HG02759 (cell line): ENCODE measurements around the gene IMPA2.

Experiments used
- ATAC-seq: cut with Tn5 transposase; IDR thresholded peaks from one replicate; pipeline ENCODE4 v1.9.1; 2021; ENCODE audit warnings: mild to moderate bottlenecking, moderate library complexity; ENCODE audit not compliant: unreplicated experiment

Gene IMPA2

DNA sequence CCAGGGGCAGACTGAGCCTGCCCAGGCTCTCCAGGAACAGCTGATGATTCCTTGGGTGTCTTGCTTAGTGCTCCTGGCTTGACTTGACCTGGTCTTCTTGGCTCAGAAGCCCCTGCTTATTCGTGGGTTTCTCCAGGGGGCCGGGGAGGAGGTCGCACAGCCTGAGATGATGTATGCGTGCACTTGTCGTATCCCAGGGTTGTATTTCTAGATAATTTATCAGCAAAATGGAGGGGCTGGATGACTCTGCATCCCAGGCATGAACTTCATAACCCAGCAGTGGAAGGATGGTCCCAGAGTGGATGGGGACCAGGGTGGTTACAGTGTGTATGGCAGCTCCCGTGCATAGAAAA, 25.2 kb downstream of the IMPA2 start:
- no peak for ATAC-seq

GRCh38 chr18:12007063-12007462, 25.8 kb downstream of the IMPA2 start:
- no peak for ATAC-seq

DNA sequence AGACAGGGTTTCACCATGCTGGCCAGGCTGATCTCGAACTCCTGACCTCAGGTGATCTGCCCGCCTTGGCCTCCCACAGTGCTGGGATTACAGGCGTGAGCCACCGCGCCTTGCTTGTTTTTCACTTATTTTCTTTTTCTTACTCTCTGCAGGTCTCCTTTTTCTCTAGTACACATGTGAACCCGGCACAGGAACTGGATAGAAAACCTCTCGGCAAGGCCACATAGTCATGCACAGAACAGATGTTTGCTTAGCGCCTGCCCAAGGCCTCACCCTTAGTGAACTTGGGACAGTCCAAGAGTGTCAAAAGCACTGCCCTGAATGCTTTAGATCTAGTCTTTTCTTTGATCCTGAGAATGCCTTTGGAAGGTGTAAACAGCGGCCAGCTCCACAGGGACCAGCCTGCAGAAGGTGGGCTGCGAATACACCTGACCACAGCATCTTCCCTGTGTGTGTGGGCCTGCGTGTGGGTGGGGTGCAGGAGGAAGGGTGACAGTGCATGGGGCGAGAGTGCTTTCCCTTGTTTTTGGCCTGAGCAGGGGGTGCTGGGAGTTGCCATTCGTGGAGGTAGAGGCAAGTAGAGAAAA, 27.0 kb downstream of the IMPA2 start:
- ATAC-seq, result no peak

GRCh38 chr18:12008842-12009580, 27.7 kb downstream of the IMPA2 start:
- no peak for ATAC-seq

GRCh38 chr18:12009581-12010140, 28.4 kb downstream of the IMPA2 start:
- ATAC-seq, result no peak

GRCh38 chr18:12010187-12010802, 29.0 kb downstream of the IMPA2 start:
- no peak for ATAC-seq

DNA sequence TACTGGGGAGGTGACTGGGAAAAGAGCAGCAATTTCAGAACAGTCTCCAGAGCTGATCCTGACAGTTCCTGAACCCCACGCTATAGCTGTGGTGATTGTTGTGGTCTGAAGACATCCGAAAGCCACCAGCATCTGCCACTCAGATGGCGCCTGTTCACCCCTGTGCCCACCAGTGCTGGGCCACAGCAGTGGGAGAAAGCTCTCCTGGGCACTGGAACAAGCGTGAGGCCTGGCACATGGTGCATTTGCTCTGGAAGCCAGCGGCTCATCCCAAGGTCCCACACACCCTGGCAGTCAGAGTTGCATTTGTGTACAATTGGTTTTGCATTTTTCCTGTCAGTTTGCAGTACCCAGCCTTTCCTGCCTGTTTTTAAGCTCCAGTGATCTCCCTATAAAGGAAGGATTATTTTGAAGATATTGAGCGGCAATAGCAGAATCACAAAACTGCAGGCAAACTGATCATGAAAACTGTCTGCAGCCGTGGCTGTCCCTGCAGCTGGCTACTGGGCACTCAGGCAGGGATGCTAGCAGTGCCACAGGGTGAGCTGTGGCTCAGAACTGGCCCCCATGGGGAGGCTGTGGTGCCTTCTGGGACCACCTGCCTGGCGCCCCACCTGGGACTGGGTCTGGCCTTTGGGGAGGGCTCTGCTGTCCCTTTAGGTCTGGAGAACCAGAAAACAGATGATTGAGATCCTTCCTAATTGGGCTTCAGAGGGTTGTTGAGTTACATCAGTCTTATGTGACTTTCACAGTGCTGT, 30.1 kb downstream of the IMPA2 start:
- no peak for ATAC-seq

GRCh38 chr18:12011957-12012549, 30.7 kb downstream of the IMPA2 start:
- no peak for ATAC-seq

GRCh38 chr18:12012697-12013096, 31.4 kb downstream of the IMPA2 start:
- ATAC-seq, result no peak

- no peak for ATAC-seq
These were observed 32.0 kb downstream of the IMPA2 start for GRCh38 chr18:12013186-12013916.

- ATAC-seq, result no peak
These were observed 32.8 kb downstream of the IMPA2 start for GRCh38 chr18:12014086-12014485.

- ATAC-seq, result no peak
These were observed 33.5 kb downstream of the IMPA2 start for GRCh38 chr18:12014521-12015415.

DNA sequence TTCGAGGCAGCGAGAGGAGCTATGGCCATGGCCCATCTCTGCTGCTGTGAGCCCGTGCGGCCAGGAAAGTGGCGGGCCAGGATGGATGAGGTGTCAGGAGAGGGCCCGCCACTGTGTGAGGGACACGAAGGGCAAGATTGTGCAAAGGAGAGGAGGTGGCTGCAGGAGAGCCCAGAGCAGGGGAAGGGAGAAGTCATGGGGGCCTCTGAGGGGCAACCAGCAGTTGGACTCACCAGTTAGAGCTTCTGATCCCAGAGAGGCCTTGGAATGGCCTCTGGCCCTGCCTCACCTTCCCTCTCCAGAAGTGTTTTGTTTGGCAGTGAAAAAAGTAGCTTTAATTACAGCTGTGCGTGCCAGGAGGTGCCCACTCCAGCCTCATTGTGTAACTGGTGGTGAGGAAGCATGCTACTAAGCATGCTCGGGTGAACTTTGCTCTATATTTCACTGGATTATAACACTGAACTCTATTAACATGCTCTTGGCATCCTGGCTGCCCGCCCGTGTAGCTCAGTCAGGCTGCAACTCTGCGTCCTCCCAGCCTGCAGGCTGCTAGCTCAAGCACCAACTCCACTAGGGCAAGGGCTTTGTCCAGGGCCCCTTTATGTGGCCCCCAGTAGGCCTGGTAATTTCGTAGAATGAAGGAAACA, 34.2 kb downstream of the IMPA2 start:
- no peak for ATAC-seq

DNA sequence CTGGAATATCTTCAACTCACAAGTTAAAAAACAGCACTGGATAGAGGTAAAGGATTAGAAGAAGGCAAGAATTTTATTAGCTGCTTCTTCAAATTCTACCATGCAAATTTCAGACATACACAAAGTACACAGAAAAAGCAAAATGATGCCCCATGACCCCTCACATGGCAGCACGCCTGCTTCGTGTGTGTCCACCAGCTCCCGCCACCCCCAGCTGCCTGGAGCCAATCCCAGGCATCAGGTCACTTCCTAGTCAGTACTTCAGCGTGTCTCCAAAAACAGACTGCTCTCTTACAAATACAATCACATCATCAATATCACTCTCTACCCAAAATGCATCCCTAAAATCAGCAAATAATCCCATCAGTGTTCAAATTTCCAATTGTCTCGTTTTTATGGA, 35.8 kb downstream of the IMPA2 start:
- no peak for ATAC-seq

DNA sequence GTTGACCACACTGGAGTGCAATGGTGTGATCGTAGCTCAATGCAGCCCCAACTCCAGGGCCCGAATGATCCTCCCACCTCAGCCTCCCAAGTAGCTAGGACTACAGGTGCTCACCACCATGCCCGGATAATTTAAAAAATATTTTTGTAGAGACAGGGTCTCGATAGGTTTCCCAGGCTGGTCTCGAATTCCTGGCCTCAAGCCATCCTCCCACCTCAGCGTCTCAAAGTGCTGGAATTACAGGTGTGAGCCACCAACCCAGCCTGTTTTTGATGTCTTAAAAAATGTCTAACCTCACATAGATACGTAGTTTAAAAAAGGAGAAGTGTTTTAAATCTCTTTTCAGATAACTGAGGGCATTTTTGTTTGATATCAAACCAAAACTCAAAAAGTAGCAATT, 37.6 kb downstream of the IMPA2 start:
- no peak for ATAC-seq

- no peak for ATAC-seq
These were observed 39.8 kb downstream of the IMPA2 start for GRCh38 chr18:12021077-12021476.

DNA sequence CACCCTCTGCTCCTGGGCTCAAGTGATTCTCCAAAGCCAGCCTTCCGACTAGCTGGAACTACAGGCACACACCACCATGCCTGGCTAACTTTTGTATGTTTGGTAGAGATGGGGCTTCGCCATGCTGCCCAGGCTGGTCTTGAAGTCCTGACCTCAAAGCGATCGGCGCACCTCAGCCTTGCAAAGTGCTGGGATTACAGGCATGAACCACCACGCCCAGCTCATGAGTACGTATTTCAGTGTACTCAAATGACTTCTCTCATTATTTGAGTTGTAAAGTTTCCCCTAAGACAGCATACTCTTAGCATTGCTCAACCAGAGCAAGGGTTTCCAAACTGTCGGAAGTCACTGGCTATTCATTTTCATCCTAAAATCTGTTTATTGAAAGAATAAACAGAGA, 40.3 kb downstream of the IMPA2 start:
- ATAC-seq, result no peak

- ATAC-seq, result no peak
These were observed 42.1 kb downstream of the IMPA2 start for GRCh38 chr18:12023375-12023774.

DNA sequence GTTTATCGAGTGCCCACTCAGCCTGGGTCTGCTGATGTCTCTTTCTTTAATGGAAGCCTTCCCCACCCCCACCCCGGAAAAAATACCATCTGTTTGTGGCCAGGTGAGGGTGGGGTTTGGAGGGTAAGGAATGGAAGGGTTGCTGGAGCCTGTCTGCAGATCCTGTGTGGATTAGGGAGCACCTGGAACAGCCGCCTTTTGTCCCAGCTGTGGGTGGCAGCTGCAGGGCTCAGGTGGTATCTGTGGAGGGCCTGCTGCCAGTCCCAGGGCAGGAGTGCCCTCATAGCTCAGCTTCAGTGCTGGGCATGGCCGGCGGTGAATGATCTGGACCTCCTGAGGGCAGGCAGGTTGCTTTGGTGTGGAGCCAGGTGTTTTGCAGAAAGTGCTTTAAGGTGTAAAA, 45.3 kb downstream of the IMPA2 start:
- no peak for ATAC-seq
